GM19324 (cell line): ENCODE results near the gene TBPL2.
"Not testable (repeated sequence)": the region's sequence is repeated elsewhere in the genome, so short reads cannot be mapped to it uniquely, and the experiment has no call there.

ENCODE experiments used
- ATAC-seq: cut with Tn5 transposase; IDR thresholded peaks from one replicate; pipeline ENCODE4 v1.9.1; 2021; ENCODE audit warnings: mild to moderate bottlenecking, moderate library complexity; ENCODE audit not compliant: unreplicated experiment, low FRiP score

The TBPL2 gene

DNA sequence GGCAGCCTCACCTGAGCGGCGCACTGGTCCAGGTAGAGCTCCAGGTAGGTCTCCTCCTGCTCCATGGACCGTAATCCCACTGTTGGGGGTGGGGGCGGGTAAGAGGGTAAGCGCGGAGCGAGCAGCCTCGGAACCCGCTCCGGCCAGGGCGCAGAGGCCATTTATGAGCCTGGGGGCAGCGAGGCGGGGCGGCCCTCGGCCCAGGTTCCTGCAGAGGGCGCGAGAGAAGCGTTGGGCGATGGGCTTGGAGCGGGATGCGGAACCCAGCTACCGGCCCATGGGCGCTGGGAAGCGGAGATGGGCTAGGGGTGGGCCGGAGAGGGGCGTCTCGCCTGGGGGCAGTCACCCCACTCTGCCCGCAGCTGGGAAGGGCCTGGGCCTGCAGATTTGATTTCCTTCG is at the start of gene TBPL2:
TBPL2 (minus strand) TSS at position 232 of the 400 bp plus-strand sequence; CDS start at position 65, 167 bp downstream.
- ATAC-seq, result no peak

GRCh38 chr14:55488204-55488603 is 47.8 kb upstream of the TBPL2 start:
- no peak for ATAC-seq

GRCh38 chr14:55482936-55483605 is 42.7 kb upstream of the TBPL2 start:
- no peak for ATAC-seq

DNA sequence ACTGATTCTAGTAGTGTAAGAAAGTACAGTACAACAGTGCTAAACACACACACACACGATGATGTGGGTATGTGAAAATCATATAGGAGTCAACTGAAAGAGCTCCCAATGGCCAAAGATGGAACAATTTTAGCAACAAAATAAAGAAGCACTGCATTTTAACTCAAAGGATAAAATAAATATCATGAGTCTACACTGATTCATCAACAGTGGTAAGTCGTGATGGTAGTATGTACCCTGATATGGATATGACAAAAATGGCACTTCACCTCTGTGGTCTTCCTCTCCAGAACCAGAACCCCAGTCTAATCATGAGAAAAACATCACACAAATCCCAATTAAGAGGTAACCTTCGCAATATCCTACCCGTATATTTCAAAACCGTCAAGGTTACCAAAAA is 41.4 kb upstream of the TBPL2 start:
- ATAC-seq, result no peak

DNA sequence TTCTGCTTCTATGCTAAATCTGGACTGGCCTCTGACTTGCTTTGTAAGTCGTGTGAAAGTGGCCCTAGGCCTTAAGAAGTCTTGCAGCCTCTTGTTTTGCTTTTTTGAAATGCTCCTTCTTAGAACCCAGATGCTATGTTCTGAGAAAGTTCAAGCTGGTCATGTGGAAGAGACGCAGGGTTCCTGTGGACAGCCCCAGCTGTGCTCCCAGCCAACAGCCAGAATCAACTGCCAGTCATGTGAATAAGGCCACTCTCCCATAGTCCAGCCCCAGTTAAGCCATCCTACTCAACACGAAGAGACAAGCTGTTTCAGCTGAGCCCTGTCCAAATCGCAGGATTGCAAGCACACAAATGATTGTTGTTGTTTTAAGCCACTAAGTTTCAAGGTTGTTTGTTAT is 37.3 kb upstream of the TBPL2 start:
- ATAC-seq, result no peak

GRCh38 chr14:55476448-55476847 is 36.0 kb upstream of the TBPL2 start:
- not testable (repeated sequence) for ATAC-seq

DNA sequence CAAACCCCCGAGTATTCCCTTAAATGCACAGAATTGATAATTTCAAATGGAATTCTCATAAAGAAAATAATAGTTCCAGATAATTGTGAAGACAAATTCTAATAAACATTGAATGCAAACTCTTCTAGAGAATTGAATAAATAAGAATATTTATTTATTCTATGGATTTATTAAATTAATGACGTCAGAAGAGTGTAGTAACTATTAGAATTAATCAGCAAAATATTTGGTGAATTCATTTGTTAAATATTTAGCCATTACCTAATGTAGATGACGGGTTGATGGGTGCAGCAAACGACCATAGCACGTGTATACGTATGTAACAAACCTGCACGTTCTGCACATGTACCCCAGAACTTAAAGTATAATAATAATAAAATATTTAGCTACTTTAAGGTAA is 33.4 kb upstream of the TBPL2 start:
- no peak for ATAC-seq

- no peak for ATAC-seq
These were observed 29.6 kb upstream of the TBPL2 start for GRCh38 chr14:55470025-55470424.

DNA sequence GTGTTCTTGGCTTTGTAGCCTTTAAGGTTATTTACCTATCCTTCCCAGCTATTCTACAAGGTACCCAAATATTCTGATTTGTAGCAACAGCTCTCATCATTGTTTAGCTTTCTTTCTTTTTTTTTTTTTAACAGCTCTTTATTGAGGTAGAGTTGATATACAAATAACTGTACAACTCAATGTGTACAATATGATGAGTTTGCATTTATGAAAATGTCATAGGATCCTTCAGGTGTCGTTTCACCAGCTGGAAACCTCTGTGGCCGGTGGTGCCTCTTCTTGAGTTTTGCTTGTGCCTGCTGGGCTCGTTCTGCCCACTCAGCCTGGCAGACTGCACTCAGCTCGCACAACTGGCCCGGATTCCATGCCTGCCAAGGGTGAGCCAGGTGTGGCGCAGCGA is 26.9 kb upstream of the TBPL2 start:
- no peak for ATAC-seq

DNA sequence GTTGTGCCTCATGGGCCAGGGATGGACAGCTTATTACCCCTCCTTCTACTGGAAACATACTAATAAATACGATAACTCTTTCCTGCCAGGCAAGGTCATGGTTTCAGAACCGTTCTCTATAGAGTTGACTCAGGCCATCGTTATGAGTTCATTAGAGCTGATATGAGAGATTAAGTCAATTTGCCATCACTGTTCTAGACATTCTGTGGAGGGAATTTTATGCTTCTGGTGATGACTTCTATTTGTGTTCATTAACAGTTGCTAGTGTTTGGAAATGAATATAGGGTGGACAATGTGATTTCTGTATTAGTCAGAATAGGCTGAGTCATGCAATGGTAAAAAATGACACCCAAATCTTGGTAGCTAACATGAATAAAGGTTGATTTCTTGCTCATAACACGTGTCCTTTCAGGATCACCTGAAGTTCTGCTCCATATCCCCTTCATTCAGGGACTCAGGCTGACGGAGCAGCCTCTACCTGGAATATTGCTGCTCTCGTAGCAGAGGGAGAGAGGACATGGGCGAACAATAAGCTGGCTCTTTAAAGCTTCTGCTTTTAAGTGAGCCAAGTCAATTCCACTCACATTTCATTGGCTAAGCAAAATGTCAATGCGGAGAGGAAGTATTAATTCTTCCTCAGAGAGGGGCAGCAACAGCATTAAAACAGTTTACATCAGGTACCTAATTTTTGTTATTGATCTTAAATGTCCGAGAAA is 18.5 kb upstream of the TBPL2 start:
- no peak for ATAC-seq

GRCh38 chr14:55457496-55457895 is 17.1 kb upstream of the TBPL2 start:
- no peak for ATAC-seq

DNA sequence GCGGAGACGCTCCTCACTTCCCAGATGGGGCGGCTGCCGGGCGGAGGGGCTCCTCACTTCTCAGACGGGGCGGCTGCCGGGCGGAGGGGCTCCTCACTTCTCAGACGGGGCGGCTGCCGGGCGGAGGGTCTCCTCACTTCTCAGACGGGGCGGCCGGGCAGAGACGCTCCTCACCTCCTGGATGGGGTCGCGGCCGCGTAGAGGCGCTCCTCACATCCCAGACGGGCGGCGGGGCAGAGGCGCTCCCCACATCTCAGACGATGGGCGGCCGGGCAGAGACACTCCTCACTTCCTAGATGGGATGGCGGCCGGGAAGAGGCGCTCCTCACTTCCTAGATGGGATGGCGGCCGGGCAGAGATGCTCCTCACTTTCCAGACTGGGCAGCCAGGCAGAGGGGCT is 16.0 kb upstream of the TBPL2 start:
- ATAC-seq, result not testable (repeated sequence)

DNA sequence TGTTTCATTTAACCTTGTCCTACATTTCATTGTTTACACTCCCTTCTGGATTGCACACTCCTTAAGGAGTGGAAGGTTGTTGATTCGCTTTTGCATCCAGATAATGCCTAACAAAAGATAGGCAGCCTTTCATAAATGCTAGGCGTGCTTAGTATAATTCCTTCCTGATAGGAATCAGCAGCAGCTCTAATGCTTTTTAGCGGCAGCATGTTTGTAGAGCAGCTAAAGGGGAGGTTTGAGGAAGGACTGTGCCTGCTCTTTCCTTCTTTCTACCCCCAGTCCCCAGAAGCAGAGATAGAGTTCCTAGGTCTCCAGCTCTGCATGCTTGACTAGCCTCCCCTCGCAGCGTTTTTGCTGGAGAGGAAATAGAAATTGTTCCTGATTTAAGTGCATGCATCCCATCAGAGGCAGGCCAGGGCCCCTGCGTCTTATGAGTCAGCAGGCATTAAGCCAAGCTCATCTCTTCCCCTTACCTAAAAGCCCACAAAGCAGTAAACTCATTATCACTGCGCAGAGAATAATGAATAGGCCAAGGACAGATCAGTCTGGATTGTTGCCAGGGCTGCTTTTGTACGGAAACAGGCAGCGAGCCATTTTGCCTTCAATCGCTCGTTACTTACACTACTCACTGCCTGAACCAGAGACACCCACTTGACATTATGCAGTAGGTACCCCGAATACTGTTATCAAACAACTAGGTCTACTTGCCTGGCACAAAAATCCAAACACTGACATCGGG is 14.0 kb upstream of the TBPL2 start:
- ATAC-seq, result no peak

- ATAC-seq, result no peak
These were observed 11.5 kb upstream of the TBPL2 start for GRCh38 chr14:55451950-55452349.

GRCh38 chr14:55451398-55451797 is 11.0 kb upstream of the TBPL2 start:
- no peak for ATAC-seq

GRCh38 chr14:55450987-55451386 is 10.6 kb upstream of the TBPL2 start:
- no peak for ATAC-seq

GRCh38 chr14:55450539-55450938 is 10.1 kb upstream of the TBPL2 start:
- no peak for ATAC-seq

DNA sequence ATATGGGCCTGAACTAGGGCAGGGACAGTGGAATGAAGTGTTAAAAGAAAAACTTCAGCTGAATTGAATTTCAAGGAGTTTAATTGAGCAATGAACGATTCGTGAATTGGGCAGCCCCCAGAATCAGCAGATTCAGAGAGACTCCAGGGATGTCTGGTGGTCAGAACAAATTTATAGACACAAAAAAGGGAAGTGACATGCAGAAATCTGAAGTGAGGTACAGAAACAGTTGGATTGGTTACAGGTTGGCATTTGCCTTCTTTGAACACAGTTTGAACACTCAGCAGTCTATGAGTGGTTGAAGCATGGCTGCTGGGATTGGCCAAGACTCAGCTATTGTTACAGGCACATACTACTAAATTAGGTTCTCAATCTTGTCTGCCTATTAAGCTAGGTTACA is 9.7 kb upstream of the TBPL2 start:
- no peak for ATAC-seq

GRCh38 chr14:55449116-55449515 is 8.7 kb upstream of the TBPL2 start:
- no peak for ATAC-seq

- ATAC-seq, result no peak
These were observed 7.8 kb upstream of the TBPL2 start for GRCh38 chr14:55448141-55448614.

GRCh38 chr14:55446833-55447232 is 6.4 kb upstream of the TBPL2 start:
- ATAC-seq, result no peak
